Neuronal stem cell (in vitro differentiated cells): ENCODE data around the gene TNFRSF13B.

Experiments
- DNase-seq: peaks from one replicate; pipeline ENCODE4 v3.0.0-alpha.2; 2013; ENCODE audit warnings: low spot score
- H2AFZ ChIP-seq: one replicate; pipeline ENCODE4 v1.6.1; 2013; ENCODE audit warnings: mild to moderate bottlenecking, low read length, inconsistent platforms
- H2AK5ac ChIP-seq: 2 replicates; pipeline ENCODE4 v1.6.1; 2013; ENCODE audit warnings: low read depth, mild to moderate bottlenecking, inconsistent platforms, low read length, moderate library complexity, mixed read lengths
- H2BK120ac ChIP-seq: 2 replicates; pipeline ENCODE4 v1.6.1; 2013; ENCODE audit warnings: low read depth, mild to moderate bottlenecking, inconsistent platforms, low read length, moderate library complexity, mixed read lengths
- H2BK12ac ChIP-seq: one replicate; pipeline ENCODE4 v1.6.1; 2013; ENCODE audit warnings: low read length, inconsistent platforms
- H2BK15ac ChIP-seq: 2 replicates; pipeline ENCODE4 v1.6.1; 2013; ENCODE audit warnings: mild to moderate bottlenecking, low read length, inconsistent platforms, mixed read lengths
- H2BK5ac ChIP-seq: one replicate; pipeline ENCODE4 v1.6.1; 2013; ENCODE audit warnings: inconsistent platforms, mild to moderate bottlenecking, low read length, moderate library complexity
- H3K14ac ChIP-seq: one replicate; pipeline ENCODE4 v1.6.1; 2013; ENCODE audit warnings: low read length, inconsistent platforms
- H3K18ac ChIP-seq: 2 replicates; pipeline ENCODE4 v1.6.1; 2013; ENCODE audit warnings: low read length, inconsistent platforms
- H3K23ac ChIP-seq: 2 replicates; pipeline ENCODE4 v1.6.1; 2013; ENCODE audit warnings: low read depth, mild to moderate bottlenecking, mixed read lengths, low read length, inconsistent platforms; ENCODE audit not compliant: poor library complexity
- H3K27ac ChIP-seq: replicated peaks from 3 replicates; pipeline ENCODE4 v1.5.1; 2013; ENCODE audit warnings: low read length, inconsistent platforms
- H3K27me3 ChIP-seq, 3 experiments: 2 replicates each; pipeline ENCODE4 v1.6.1; 2013; ENCODE audit warnings: low read length in 3 of 3, mild to moderate bottlenecking in 2 of 3, inconsistent platforms in 1 of 3, low read depth in 1 of 3, mixed read lengths in 1 of 3, moderate library complexity in 1 of 3; ENCODE audit not compliant: control insufficient read depth in 3 of 3, insufficient read depth in 3 of 3
- H3K36me3 ChIP-seq, 2 donors: replicated peaks in 1 of 2; 2 replicates each; pipeline ENCODE4 v1.6.1; 2013; ENCODE audit warnings: low read length in 2 of 2; ENCODE audit not compliant: control insufficient read depth in 2 of 2, insufficient read depth in 2 of 2
- H3K4ac ChIP-seq: 2 replicates; pipeline ENCODE4 v1.6.1; 2013; ENCODE audit warnings: inconsistent platforms, mild to moderate bottlenecking, low read length, moderate library complexity
- H3K4me1 ChIP-seq, 2 donors: 1 replicate in 1 of 2; 2 replicates in 1 of 2; pipeline ENCODE4 v1.6.1; 2013; ENCODE audit warnings: low read length in 2 of 2, low read depth in 1 of 2; ENCODE audit not compliant: control insufficient read depth in 2 of 2, insufficient read depth in 1 of 2
- H3K4me2 ChIP-seq: one replicate; pipeline ENCODE4 v1.6.1; 2013; ENCODE audit warnings: mild to moderate bottlenecking, low read length, inconsistent platforms; ENCODE audit not compliant: insufficient read depth, poor library complexity, severe bottlenecking
- H3K4me3 ChIP-seq, 2 donors: 2 replicates each; pipeline ENCODE4 v1.5.1; 2013; ENCODE audit warnings: low read length in 2 of 2, mild to moderate bottlenecking in 2 of 2, inconsistent platforms in 1 of 2, moderate library complexity in 1 of 2
- H3K79me1 ChIP-seq: one replicate; pipeline ENCODE4 v1.6.1; 2013; ENCODE audit warnings: low read depth, mild to moderate bottlenecking, inconsistent platforms, low read length, moderate library complexity
- H3K9ac ChIP-seq: one replicate; pipeline ENCODE4 v1.6.1; 2013; ENCODE audit warnings: mild to moderate bottlenecking, low read depth, low read length, inconsistent platforms; ENCODE audit not compliant: poor library complexity
- H3K9me3 ChIP-seq, 2 donors: replicated peaks in 1 of 2; 2 replicates each; pipeline versions ENCODE3 to v1.6.1; 2013; ENCODE audit warnings: low read length in 2 of 2, mild to moderate bottlenecking in 2 of 2, inconsistent platforms in 1 of 2, low read depth in 1 of 2, mixed read lengths in 1 of 2, moderate library complexity in 1 of 2; ENCODE audit not compliant: control insufficient read depth in 2 of 2, insufficient read depth in 1 of 2
- H4K8ac ChIP-seq: one replicate; pipeline ENCODE4 v1.6.1; 2013; ENCODE audit warnings: low read depth, mild to moderate bottlenecking, inconsistent platforms, low read length, moderate library complexity
- H4K91ac ChIP-seq: one replicate; pipeline ENCODE4 v1.6.1; 2013; ENCODE audit warnings: low read length, low read depth, mild to moderate bottlenecking, inconsistent platforms; ENCODE audit not compliant: poor library complexity
- WGBS, 2 donors: extraction: QIAGEN DNeasy Blood & Tissue Kit; methylation state at CpG; one replicate each; pipeline ENCODE4 v1.1.7; 2013; ENCODE audit warnings: missing lambda C conversion rate in 2 of 2, mixed read lengths in 1 of 2; ENCODE audit not compliant: insufficient read length in 2 of 2, insufficient replicate concordance in 1 of 2; ENCODE audit errors: extremely low coverage in 2 of 2; 5-methylcytosine and 5-hydroxymethylcytosine counted together

Gene TNFRSF13B

DNA sequence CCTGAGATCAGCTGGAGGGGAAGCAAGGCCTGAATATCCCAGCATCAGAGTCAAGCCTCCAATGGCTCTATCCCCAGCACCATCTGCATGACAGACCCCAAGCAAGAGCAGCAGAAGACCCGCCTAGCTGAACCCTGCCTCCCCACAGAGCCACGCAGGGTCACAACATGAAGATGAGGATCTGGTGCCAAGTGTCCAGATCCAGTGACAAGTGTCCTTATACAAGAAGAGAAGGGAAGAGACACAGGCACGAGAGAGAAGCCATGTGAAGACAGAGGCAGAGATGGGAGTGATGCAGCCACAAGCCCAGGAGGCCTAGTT lies 28.9 kb downstream of the TNFRSF13B start:
- no peaks in the 10 kb centered on the region for H3K79me1 ChIP-seq
- no peak overlapping the region for H4K8ac ChIP-seq
- H3K9ac ChIP-seq, result no peak overlapping the region
- WGBS, 2 donors, result no CpG with 5 or more reads among the region's 3 CpGs
- H2BK15ac ChIP-seq, result no peak overlapping the region
- no peak overlapping the region for H2BK12ac ChIP-seq
- no peak overlapping the region for H3K18ac ChIP-seq
- H3K4ac ChIP-seq, result no peak overlapping the region
- H3K4me1 ChIP-seq, result peaks cover 0 to 7% of the 10 kb centered on the region in 2 donors
- H3K23ac ChIP-seq, result no peak overlapping the region
- no peak overlapping the region for H2BK120ac ChIP-seq
- peak overlapping the region; percentile 78 for H3K14ac ChIP-seq
- no peak overlapping the region for H2AK5ac ChIP-seq
- H3K27me3 ChIP-seq, result peaks cover 0 to 31% (median 0%) of the 10 kb centered on the region in 3 experiments
- H4K91ac ChIP-seq, result no peak overlapping the region
- no peak overlapping the region for H2AFZ ChIP-seq
- H3K4me3 ChIP-seq, result no peak overlapping the region
- no peaks in the 10 kb centered on the region for H3K9me3 ChIP-seq
- no peak overlapping the region for H3K4me2 ChIP-seq
- no peak for DNase-seq
- H3K36me3 ChIP-seq, result no peaks in the 10 kb centered on the region
- no peak overlapping the region for H2BK5ac ChIP-seq
- H3K27ac ChIP-seq, result no peak overlapping the region

DNA sequence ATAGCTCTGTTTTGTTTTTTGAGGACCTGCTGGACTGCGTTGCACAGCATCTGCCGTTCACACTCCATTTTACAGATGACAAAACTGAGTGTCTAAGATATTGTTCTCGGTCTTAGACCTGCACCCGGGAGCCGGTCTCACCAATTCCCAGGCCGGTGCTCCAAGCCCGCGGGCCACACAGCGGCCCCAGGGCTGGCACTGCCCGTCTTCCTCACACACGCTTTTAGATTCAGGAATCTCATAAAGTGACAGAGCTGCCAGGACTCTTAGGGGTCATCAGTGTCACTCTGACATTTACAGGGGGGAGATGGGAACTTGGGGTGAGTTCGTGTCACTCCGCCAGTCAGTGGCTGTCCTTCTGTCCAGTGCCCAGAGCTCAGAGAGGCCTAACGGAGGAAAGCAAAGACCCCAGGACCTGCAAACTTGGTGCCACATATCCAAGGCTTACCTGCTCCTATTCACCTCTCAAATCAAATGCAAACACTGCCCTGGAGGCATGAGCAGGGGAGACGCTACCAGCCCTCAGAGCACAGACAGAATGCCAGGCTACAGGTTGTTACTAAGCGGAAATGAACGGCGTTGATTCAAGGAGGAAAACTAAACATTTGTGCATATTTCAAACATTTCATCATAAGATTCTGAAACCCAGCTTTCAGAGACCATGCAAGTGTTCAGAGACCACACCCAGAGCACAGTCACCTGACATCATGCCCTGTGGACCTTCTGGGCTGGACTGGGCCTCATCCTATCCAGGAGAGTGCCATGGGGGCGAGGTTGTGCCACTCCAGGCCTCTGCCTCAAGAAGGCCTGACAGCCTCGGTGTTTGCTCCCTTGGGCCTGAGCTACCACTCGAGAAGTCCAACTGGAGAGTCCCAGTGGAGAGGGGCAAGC lies 29.5 kb downstream of the TNFRSF13B start:
- Histone ChIP-seq H2BK5ac (no peak overlapping the region), H2BK120ac (no peak overlapping the region), H3K9me3 (no peaks in the 10 kb centered on the region), H3K4me2 (no peak overlapping the region), H2AK5ac (no peak overlapping the region), H3K23ac (no peak overlapping the region), H3K27me3 (peaks cover 0 to 35% (median 0%) of the 10 kb centered on the region in 3 experiments), H3K36me3 (no peaks in the 10 kb centered on the region), H4K91ac (no peak overlapping the region), H3K9ac (no peak overlapping the region), H2BK15ac (no peak overlapping the region), H4K8ac (no peak overlapping the region), H3K14ac (peak overlapping the region; percentile 78), H3K79me1 (no peaks in the 10 kb centered on the region), H3K27ac (no peak overlapping the region), H3K4me1 (peaks cover 0 to 7% of the 10 kb centered on the region in 2 donors), H3K4ac (no peak overlapping the region), H2AFZ (no peak overlapping the region), H2BK12ac (no peak overlapping the region), H3K4me3 (no peak overlapping the region), H3K18ac (no peak overlapping the region)
- DNase-seq, result no peak
- WGBS, 2 donors, result no CpG with 5 or more reads among the region's 21 CpGs

DNA sequence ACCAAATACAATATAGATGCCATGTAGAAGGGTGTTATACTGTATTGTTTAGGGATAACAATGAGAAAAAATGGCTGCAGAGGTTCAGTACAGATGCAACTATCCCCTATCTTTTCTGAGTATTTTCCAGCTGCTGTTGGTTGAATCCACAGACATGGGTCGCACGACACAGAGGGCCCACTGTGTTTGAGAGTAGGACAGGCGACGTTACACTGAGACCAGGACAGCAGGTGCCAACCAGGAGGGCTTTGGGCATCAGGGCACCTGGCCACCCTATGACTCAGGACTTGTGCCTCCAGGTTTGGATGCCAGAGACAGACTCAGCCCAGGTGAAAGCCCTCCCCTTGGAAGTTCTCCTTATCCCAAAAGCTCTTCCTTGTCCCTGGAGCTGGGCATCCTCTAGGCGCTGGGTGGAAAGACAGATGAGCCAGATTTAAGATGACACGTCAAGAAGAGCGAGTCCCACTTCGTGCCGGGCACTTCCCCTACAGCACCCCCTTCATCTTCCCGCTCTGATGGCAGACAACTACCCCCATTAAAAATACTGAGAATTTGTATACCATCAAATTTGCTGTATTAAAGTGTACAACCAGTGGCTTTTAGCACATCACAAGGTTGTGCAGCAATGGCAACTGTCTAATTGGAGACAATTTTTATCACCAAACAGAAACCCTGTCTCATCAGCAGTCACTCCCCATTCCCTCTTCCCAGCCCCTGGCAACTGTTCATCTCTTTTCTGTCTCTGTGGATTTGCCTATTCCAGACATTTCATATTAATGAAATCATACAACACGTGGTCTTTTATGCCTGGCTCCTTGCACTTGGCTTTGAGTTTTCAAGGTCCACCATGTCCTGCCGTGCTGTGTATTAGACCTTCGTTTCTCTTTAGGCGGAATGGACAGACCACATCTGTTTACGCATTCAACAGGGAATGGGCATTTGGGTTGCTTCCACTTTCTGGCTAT lies 30.6 kb downstream of the TNFRSF13B start:
- no peak for DNase-seq
- H3K27ac ChIP-seq, result no peak overlapping the region
- no CpG with 5 or more reads among the region's 15 CpGs for WGBS, 2 donors

More for the DNA sequence above, 30.6 kb downstream of the TNFRSF13B start:
- Histone ChIP-seq H2BK15ac (no peak overlapping the region), H3K4me2 (no peak overlapping the region), H4K8ac (no peak overlapping the region), H3K36me3 (no peaks in the 10 kb centered on the region), H3K23ac (no peak overlapping the region), H3K4me3 (no peak overlapping the region), H2AFZ (no peak overlapping the region), H3K4me1 (peaks cover 0 to 7% of the 10 kb centered on the region in 2 donors), H3K14ac (no peak overlapping the region), H3K4ac (no peak overlapping the region), H2BK12ac (no peak overlapping the region), H3K9ac (no peak overlapping the region), H2BK120ac (no peak overlapping the region), H3K27me3 (peaks cover 0 to 36% (median 0%) of the 10 kb centered on the region in 3 experiments), H2BK5ac (no peak overlapping the region), H3K9me3 (no peaks in the 10 kb centered on the region), H3K79me1 (no peaks in the 10 kb centered on the region), H2AK5ac (no peak overlapping the region), H4K91ac (no peak overlapping the region), H3K18ac (no peak overlapping the region)
